ENCODE measurements around the gene IFNAR1. TPM values are rescaled to one million over a fixed set of nuclear protein-coding genes. Genes with fewer than 3 reads are reported as not detected.

Gene IFNAR1
- total RNA-seq, 1 experiment from 2014 or later, result 20.4 TPM

- no peaks in the 10 kb centered on the region for H3K27me3 Mint-ChIP-seq (ENCODE audit: insufficient read depth, unreplicated experiment)
- no peak overlapping the region for H3K4me3 Mint-ChIP-seq (ENCODE audit: unreplicated experiment)
- H3K36me3 Mint-ChIP-seq (ENCODE audit: insufficient read depth, unreplicated experiment), result no peaks in the 10 kb centered on the region
- Histone ChIP-seq H3K4me3 (ENCODE audit: low read depth, low read length) (no peak overlapping the region), H3K4me1 (peaks cover 6% of the 10 kb centered on the region; the same call in 1 of the 2 replicates), H3K36me3 (ENCODE audit: control insufficient read depth, insufficient read depth, low read length) (no peaks in the 10 kb centered on the region), H3K9me3 (no peaks in the 10 kb centered on the region), H3K27me3 (replicated peaks; ENCODE audit: control insufficient read depth, insufficient read depth, low read length) (no peaks in the 10 kb centered on the region)
- H3K27ac Mint-ChIP-seq (ENCODE audit: unreplicated experiment), result no peak overlapping the region
- H3K9me3 Mint-ChIP-seq (ENCODE audit: unreplicated experiment), result no peaks in the 10 kb centered on the region
- peak; percentile 43 to 46 for DNase-seq
- intact Hi-C loops (cut with micrococcal nuclease; ENCODE audit: unreplicated experiment), result loop anchor here (1.0 to 5.0 kb wide), 3 partner anchors 14 to 175 kb away; partner anchors contain the start of gene IL10RB
- peak; percentile 65 to 69 for TF ChIP-seq CTCF (IDR thresholded peaks at IDR 0.05; ENCODE audit: insufficient read depth in 1 of 2, low read depth in 1 of 2, low read length in 1 of 2, severe bottlenecking in 1 of 2, unreplicated experiment in 1 of 2)
- ChIA-PET CTCF (interaction anchor here (1.4 kb wide), 1 partner anchor 50 kb away, joined by 3 read pairs; the partner anchor contains the start of gene IFNAR1), POLR2A (no interaction called here)
- H3K4me1 Mint-ChIP-seq (ENCODE audit: low read depth, unreplicated experiment), result no peaks in the 10 kb centered on the region
- no TSS peak for BruUV-seq (replicated peaks)
Measured at GRCh38 chr21:33374450-33375096, 49.8 kb downstream of the IFNAR1 start.

- H3K27me3 Mint-ChIP-seq (ENCODE audit: insufficient read depth, unreplicated experiment), result no peaks in the 10 kb centered on the region
- no peak overlapping the region for H3K27ac Mint-ChIP-seq (ENCODE audit: unreplicated experiment)
- ChIA-PET CTCF (no interaction called here), POLR2A (no interaction called here)
- Histone ChIP-seq H3K4me1 (peaks cover 6% of the 10 kb centered on the region; the same call in 1 of the 2 replicates), H3K27me3 (replicated peaks; ENCODE audit: control insufficient read depth, insufficient read depth, low read length) (no peaks in the 10 kb centered on the region), H3K4me3 (ENCODE audit: low read depth, low read length) (no peak overlapping the region), H3K9me3 (no peaks in the 10 kb centered on the region), H3K36me3 (ENCODE audit: control insufficient read depth, insufficient read depth, low read length) (no peaks in the 10 kb centered on the region)
- H3K4me1 Mint-ChIP-seq (ENCODE audit: low read depth, unreplicated experiment), result no peaks in the 10 kb centered on the region
- H3K4me3 Mint-ChIP-seq (ENCODE audit: unreplicated experiment), result no peak overlapping the region
- TF ChIP-seq CTCF (IDR thresholded peaks at IDR 0.05; ENCODE audit: insufficient read depth in 1 of 2, low read depth in 1 of 2, low read length in 1 of 2, severe bottlenecking in 1 of 2, unreplicated experiment in 1 of 2), result no peak
- H3K36me3 Mint-ChIP-seq (ENCODE audit: insufficient read depth, unreplicated experiment), result no peaks in the 10 kb centered on the region
- intact Hi-C loops (cut with micrococcal nuclease; ENCODE audit: unreplicated experiment), result loop anchor here (2.0 kb wide), 1 partner anchor 14 kb away; no protein-coding TSS in a partner anchor
- BruUV-seq (replicated peaks), result no TSS peak
- H3K9me3 Mint-ChIP-seq (ENCODE audit: unreplicated experiment), result no peaks in the 10 kb centered on the region
- DNase-seq, result no peak
Measured at GRCh38 chr21:33375101-33375644, 50.4 kb downstream of the IFNAR1 start.

DNA sequence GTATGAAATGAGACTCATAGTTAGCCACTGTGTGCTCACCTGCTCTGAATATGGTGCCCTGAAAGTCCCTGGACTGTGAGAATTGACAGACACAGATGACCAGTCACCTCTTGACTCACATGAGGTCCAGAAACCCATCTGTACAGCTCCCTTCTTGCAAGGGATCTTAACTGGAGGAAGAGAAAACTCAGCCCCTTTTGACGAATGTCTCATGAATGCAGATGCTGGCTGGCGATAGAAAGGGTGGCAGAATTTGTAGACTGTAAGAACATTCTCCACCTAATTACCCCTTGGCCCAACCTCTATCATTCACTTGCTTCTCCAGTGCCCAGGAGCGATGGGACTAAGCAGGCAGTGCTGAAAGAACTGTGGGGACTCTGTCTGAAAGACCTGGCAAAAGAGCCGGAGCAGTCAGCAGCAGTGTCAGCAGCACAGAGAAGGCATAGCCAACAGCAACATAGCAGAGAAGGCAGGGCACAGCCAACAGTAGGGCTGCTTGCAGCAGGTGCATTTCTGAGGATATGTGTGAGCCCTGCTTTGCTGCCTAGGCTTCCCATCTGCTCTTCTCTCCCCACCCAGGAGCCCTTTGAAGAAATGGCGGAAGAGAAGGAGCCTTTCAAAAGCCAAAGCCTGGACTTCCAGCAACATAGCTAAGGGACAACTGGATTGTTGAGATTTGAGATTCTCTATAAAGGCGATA is 52.6 kb downstream of the IFNAR1 start:
- Mint-ChIP-seq H3K4me1 (ENCODE audit: low read depth, unreplicated experiment) (no peaks in the 10 kb centered on the region), H3K27me3 (ENCODE audit: insufficient read depth, unreplicated experiment) (no peaks in the 10 kb centered on the region), H3K9me3 (ENCODE audit: unreplicated experiment) (no peaks in the 10 kb centered on the region), H3K27ac (ENCODE audit: unreplicated experiment) (no peak overlapping the region), H3K4me3 (ENCODE audit: unreplicated experiment) (no peak overlapping the region), H3K36me3 (ENCODE audit: insufficient read depth, unreplicated experiment) (no peaks in the 10 kb centered on the region)
- ChIA-PET POLR2A (no interaction called here), CTCF (interaction anchor here (0.6 to 0.9 kb wide), 3 partner anchors 16 to 204 kb away, joined by 3 to 5 read pairs (median 4); no protein-coding TSS in a partner anchor)
- intact Hi-C loops (cut with micrococcal nuclease; ENCODE audit: unreplicated experiment), result no loop called here
- H3K27me3 ChIP-seq (replicated peaks; ENCODE audit: control insufficient read depth, insufficient read depth, low read length), result no peaks in the 10 kb centered on the region
- no peaks in the 10 kb centered on the region for H3K36me3 ChIP-seq (ENCODE audit: control insufficient read depth, insufficient read depth, low read length)
- H3K4me3 ChIP-seq (ENCODE audit: low read depth, low read length), result no peak overlapping the region
- no peak for DNase-seq
- BruUV-seq (replicated peaks), result no TSS peak
- H3K4me1 ChIP-seq, result peaks cover 11% of the 10 kb centered on the region
- TF ChIP-seq CTCF (IDR thresholded peaks at IDR 0.05; ENCODE audit: insufficient read depth in 1 of 2, low read depth in 1 of 2, low read length in 1 of 2, severe bottlenecking in 1 of 2, unreplicated experiment in 1 of 2), result no peak
- no peaks in the 10 kb centered on the region for H3K9me3 ChIP-seq
